Keratinocyte (primary cell): Measurements from ENCODE around the gene ARHGAP12.

ENCODE experiments used
- EZH2 ChIP-seq: IDR thresholded peaks from one replicate; pipeline ENCODE4 v1.6.1; 2012; ENCODE audit warnings: inconsistent platforms, mild to moderate bottlenecking, low read length, moderate library complexity
- TF ChIP-seq, protein P1 (sequence below), 3 experiments: IDR thresholded peaks in 1 of 3; conservative IDR thresholded peaks in 1 of 3; optimal IDR thresholded peaks in 1 of 3; 2 replicates in 2 of 3; 3 replicates in 1 of 3; pipeline versions ENCODE3 to v1.5.1; 2011; ENCODE audit warnings: low read length in 3 of 3, mild to moderate bottlenecking in 3 of 3, moderate library complexity in 2 of 3, control low read depth in 1 of 3, inconsistent platforms in 1 of 3; ENCODE audit not compliant: insufficient read depth in 2 of 3; ENCODE audit errors: extremely low read depth in 1 of 3

DNA sequence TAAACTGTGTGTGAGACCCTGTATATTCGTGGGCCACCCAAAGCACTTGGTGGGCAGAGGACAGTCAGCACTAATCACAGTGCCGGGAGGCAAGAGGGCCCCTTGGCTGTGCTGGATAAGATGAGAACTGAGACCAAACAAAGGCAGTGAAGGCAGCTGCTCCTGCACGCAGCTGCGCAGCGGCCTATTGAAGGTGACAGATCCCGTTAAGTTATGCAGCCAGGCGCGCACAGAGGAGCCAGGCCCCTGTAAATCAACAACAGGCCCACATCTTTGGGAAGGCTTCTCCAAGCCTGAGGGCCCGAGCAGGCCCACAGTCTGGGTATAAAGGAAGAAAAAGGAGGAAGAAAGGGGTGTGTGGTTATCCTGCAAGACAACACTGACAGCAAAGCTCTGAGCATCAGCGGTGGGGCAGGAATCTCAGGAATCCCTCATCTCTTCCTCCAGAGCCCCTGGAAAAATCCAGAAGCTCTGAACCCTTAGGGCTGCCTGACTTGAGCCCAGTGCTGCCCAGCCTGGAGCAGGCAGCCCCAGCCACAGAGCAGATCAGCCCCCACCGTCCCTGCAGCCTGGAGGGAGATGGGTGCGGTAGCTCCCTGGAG, 154.2 kb downstream of the ARHGAP12 start:
- TF ChIP-seq, protein P1, sequence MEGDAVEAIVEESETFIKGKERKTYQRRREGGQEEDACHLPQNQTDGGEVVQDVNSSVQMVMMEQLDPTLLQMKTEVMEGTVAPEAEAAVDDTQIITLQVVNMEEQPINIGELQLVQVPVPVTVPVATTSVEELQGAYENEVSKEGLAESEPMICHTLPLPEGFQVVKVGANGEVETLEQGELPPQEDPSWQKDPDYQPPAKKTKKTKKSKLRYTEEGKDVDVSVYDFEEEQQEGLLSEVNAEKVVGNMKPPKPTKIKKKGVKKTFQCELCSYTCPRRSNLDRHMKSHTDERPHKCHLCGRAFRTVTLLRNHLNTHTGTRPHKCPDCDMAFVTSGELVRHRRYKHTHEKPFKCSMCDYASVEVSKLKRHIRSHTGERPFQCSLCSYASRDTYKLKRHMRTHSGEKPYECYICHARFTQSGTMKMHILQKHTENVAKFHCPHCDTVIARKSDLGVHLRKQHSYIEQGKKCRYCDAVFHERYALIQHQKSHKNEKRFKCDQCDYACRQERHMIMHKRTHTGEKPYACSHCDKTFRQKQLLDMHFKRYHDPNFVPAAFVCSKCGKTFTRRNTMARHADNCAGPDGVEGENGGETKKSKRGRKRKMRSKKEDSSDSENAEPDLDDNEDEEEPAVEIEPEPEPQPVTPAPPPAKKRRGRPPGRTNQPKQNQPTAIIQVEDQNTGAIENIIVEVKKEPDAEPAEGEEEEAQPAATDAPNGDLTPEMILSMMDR (optimal IDR thresholded peaks at IDR 0.05 in 1 of 3, IDR thresholded peaks at IDR 0.05 in 1 of 3, conservative IDR thresholded peaks at IDR 0.05 in 1 of 3; ENCODE audit: extremely low read depth in 1 of 3, insufficient read depth in 2 of 3, low read length in 3 of 3): no peak
- no peak for TF ChIP-seq EZH2
